ENCODE measurements around the gene RAB11FIP5. TPM values are rescaled to one million over a fixed set of nuclear protein-coding genes. Genes with fewer than 3 reads are reported as not detected.

The RAB11FIP5 gene
- total and polyA plus RNA-seq, 9 of the 15 experiments (the other 6 are each of a cell fraction or from before 2014, with no cell fraction given): 1.7 to 14.4 (median 6.4) TPM

- TF ChIP-seq, protein P1, sequence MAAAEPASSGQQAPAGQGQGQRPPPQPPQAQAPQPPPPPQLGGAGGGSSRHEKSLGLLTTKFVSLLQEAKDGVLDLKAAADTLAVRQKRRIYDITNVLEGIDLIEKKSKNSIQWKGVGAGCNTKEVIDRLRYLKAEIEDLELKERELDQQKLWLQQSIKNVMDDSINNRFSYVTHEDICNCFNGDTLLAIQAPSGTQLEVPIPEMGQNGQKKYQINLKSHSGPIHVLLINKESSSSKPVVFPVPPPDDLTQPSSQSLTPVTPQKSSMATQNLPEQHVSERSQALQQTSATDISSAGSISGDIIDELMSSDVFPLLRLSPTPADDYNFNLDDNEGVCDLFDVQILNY (CRISPR knock-in tag; IDR thresholded peaks at IDR 0.05): no peak
- TF ChIP-seq NFIC (IDR thresholded peaks at IDR 0.05) (no peak), HNRNPLL (IDR thresholded peaks at IDR 0.05; ENCODE audit: low read depth, low read length, poor library complexity, severe bottlenecking) (peak; percentile 49), CBX8 (IDR thresholded peaks at IDR 0.05; ENCODE audit: borderline replicate concordance, extremely low read depth, low read depth, low read length, poor library complexity, severe bottlenecking) (no peak), SMARCE1 (IDR thresholded peaks at IDR 0.05) (no peak), SREBF2 (CRISPR knock-in tag; IDR thresholded peaks at IDR 0.05) (no peak), MITF (IDR thresholded peaks at IDR 0.05) (peak; percentile 17; the same call in 1 of the 2 replicates), HNRNPL (IDR thresholded peaks at IDR 0.05; ENCODE audit: low read depth, low read length) (no peak), KLF16 (IDR thresholded peaks at IDR 0.05) (no peak), UBTF (IDR thresholded peaks at IDR 0.05; ENCODE audit: borderline replicate concordance in 1 of 2, low read depth in 2 of 2, low read length in 2 of 2) (peak in 1 of 2 experiments; percentile 72; a peak in 3 of 4 replicates), PHF8 (IDR thresholded peaks at IDR 0.05; ENCODE audit: borderline replicate concordance, low read length) (peak; percentile 48; the same call in 1 of the 2 replicates), ATF3 (IDR thresholded peaks at IDR 0.05) (no peak), ATF3 (CRISPR knock-in tag; conservative IDR thresholded peaks at IDR 0.05) (no peak), SP2 (IDR thresholded peaks at IDR 0.05; ENCODE audit: extremely low read depth, low read depth, low read length, poor library complexity, severe bottlenecking) (no peak), ZBTB33 (CRISPR knock-in tag; IDR thresholded peaks at IDR 0.05) (0 out of 2 replicates have a peak, but pooled peaks have one; percentile 27)
Observed at GRCh38 chr2:73112913-73113854, at the start of gene RAB11FIP5 (continued).
